Activated CD4-positive, alpha-beta T cell treated with anti-CD3 and anti-CD28 coated beads, Interleukin-10, Interleukin-2, amounts not matched to agents 100 ng/mL and 50 ng/mL, durations not matched to agents 16 hours and 8 hours (primary cell): ENCODE results near the gene CEP78.
"Not testable (repeated sequence)": the region's sequence is repeated elsewhere in the genome, so short reads cannot be mapped to it uniquely, and the experiment has no call there.

ENCODE experiments used
- DNase-seq: peaks from one replicate; pipeline ENCODE4 v3.0.0-alpha.2; 2020

Gene CEP78, protein sequence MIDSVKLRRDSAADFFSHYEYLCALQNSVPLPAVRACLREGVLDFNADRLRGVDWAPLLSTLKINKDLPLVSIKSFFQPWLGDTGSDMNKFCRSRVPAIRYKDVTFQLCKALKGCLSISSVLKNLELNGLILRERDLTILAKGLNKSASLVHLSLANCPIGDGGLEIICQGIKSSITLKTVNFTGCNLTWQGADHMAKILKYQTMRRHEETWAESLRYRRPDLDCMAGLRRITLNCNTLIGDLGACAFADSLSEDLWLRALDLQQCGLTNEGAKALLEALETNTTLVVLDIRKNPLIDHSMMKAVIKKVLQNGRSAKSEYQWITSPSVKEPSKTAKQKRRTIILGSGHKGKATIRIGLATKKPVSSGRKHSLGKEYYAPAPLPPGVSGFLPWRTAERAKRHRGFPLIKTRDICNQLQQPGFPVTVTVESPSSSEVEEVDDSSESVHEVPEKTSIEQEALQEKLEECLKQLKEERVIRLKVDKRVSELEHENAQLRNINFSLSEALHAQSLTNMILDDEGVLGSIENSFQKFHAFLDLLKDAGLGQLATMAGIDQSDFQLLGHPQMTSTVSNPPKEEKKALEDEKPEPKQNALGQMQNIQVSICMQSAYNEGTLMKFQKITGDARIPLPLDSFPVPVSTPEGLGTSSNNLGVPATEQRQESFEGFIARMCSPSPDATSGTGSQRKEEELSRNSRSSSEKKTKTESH

GRCh38 chr9:78235762-78236550 lies at the start of gene CEP78:
CEP78 (plus strand) TSS chr9:78236075; CDS start chr9:78236351, 276 bp downstream.
- DNase-seq = peak; percentile 95

DNA sequence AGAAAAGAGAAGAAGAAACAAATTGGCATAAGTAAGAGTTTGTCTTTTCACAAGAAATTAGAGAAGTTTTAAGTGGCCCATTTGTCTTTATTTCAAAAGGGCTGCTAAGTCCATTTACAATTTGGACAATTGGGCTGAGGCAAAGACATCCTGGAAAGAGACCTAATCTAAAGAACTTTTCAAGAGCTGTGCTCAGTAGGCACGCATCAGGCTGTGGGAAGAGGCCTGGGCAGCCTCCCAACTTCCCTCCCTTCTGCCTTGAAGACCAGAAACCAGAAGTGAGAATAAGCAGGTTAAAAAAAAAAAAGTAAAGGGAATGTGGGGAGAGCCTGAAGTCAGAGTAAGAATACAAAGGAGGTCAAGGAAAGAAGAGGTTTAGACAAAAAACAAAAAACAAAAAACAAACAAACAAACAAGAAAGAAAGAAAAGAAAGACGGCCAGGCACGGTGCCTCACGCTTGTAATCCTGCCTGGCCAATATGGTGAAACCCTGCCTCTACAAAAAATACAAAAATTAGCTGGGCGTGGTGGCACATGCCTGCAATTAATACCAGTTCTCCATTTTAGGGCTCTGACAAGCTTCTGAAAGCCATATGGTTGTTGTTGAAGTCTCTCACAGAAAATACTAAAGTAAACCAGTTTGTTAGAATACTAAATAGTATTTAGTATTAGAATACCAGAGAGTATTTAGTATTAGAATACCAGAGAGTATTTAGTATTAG lies 48.0 kb upstream of the CEP78 start:
- no peak for DNase-seq

DNA sequence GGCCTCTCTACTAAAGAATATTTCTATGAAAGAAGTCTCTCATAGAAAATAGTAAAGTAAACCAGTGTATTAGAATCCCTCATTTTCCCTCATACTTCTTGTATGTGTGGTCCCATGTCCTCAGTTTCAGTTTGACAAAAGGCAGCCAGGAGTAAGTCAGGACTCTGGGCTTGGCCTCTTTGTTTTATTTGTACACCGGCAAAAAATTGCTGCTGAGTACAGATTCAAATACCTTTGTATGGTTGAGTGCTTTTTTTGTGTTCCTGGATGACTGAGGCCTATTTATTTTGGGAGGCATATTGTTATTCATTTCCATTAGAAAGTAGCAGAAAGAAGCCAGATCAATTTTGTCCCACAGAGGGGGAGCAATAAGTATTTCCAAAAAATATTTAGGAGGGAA lies 47.3 kb upstream of the CEP78 start:
- no peak for DNase-seq

GRCh38 chr9:78189001-78189400 lies 46.9 kb upstream of the CEP78 start:
- DNase-seq = no peak

GRCh38 chr9:78189461-78189860 lies 46.4 kb upstream of the CEP78 start:
- no peak for DNase-seq

DNA sequence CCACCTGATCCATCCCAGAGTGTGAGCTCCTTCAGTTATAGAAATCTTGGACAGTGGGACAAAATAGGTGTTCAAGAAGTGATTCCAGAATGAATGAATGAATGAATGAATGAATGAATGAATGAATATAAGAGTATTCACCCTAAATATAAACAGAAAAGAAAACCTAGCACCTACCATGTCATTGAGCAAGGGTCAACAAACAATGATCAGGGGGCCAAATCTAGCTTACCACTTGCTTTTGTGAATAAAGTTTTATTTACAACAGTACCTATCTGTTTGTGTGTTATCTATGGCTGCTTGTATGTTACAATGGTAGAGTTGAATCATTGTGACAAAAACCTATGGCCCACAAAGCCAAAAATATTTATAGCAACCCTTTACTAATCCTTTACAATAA lies 43.9 kb upstream of the CEP78 start:
- no peak for DNase-seq

- no peak for DNase-seq
These were observed 39.6 kb upstream of the CEP78 start for GRCh38 chr9:78196258-78196657.

DNA sequence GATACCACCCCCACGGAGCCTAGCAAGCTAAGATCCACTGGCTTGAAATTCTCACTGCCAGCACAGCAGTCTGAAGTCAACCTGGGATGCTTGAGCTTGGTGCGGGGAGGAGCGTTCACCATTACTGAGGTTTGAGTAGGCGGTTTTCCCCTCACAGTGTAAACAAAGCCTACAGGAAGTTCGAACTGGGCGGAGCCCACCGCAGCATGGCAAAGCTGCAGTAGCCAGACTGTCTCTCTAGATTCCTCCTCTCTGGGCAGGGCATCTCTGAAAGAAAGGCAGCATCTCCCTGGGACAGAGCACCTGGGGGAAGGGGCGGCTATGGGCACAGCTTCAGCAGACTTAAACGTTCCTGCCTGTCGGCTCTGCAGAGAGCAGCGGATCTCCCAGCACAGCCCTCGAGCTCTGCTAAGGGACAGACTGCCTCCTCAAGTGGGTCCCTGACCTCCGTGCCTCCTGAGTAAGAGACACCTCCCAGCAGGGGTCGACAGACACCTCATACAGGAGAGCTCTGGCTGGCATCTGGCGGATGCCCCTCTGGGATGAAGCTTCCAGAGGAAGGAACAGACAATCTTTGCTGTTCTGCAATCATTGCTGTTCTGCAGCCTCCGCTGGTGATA lies 34.6 kb upstream of the CEP78 start:
- DNase-seq = peak; percentile 77

DNA sequence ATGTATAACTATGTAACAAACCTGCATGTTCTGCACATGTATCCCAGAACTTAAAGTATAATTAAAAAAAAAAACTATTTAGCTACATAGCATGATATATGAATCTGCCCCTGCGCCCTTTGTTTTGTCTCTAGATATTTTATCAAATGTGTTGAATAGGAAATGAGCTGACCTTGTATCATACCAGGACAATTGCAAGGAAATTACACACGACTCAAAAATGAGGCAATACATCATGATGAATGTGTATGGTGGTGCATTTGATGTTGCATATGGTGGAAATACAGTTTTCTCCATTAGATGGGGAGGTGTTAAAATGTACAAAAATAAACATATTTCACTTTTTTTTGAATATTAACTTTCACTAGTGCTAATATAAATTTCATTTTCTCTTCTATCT lies 28.6 kb upstream of the CEP78 start:
- DNase-seq = no peak

DNA sequence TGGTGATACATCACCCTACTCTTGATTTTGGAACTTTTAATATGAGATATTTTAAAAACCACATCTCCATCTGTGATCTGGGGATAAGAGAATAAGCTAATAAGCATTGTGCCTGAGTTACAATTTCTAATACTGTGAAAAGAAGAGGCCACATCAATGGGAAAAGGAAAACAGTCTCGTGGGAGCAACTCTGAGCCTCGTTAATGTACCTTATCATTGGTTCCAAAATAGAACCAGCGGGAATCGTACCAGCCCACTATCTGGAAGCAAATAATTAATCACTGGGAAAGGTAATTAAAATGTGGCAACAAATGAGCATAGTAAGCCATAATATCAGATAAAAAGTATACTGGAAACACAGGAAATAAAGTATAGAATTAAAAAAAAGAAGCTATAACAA lies 28.0 kb upstream of the CEP78 start:
- no peak for DNase-seq

DNA sequence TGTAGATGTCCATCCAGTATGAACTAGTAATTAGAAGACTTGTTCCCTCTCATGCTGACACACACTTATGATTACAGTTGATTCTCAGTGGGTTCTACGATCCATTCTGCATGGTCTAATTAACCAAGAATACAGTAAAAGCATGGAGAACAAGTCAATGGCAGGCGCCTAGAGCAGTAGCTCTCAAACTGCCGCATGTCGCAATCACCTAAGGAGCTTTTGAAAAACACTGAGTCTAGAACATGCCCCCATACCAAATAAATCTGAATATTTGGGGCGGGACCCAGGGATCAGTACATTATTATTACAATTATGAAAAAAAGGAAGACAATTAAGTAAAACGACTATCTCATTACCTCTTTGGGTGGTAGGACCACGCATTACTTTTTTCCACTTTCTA lies 26.7 kb upstream of the CEP78 start:
- DNase-seq = no peak

DNA sequence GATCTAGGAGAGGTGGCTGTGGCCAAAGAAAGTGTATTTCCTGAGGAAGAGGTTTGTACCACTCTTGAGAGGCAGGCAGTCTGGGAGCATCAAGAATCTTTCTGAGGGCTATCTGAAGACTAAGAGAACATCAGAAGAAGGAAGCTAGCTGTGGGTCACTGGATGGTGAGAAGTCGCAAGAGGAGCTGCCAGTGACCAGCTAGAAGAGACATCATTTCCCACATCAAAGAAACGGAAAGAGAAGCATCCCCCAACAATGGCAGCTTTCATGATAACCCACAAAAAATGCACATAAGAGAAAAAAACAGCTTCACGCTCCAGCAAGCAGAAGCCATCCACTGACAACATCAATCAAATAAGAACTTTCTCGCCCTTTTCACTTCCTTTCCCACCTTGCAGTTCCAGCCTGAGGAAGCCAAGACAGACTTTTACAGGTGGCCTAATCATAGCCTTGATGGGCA lies 25.0 kb upstream of the CEP78 start:
- DNase-seq = no peak

GRCh38 chr9:78212868-78213267 lies 23.0 kb upstream of the CEP78 start:
- DNase-seq = no peak

GRCh38 chr9:78213712-78214111 lies 22.2 kb upstream of the CEP78 start:
- DNase-seq = peak; percentile 26

DNA sequence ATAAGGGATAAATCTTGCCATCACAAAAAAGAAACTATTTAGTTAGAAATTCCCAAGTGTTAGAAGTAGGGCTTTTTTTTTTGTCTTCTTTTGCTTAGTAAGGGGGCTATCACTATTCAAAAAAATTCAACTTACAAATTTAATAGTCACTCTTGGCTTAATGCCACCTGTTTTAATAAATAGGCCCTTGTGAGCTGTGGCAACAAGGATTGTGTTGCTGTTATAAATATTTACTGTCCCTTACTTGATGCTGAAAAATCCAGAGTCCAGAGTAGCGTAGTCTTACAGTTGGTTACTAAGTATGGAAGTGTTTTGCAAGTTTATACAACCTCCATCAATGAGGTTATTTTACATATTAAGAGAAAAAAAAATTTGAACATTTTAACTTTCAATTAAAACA lies 21.4 kb upstream of the CEP78 start:
- DNase-seq = no peak

DNA sequence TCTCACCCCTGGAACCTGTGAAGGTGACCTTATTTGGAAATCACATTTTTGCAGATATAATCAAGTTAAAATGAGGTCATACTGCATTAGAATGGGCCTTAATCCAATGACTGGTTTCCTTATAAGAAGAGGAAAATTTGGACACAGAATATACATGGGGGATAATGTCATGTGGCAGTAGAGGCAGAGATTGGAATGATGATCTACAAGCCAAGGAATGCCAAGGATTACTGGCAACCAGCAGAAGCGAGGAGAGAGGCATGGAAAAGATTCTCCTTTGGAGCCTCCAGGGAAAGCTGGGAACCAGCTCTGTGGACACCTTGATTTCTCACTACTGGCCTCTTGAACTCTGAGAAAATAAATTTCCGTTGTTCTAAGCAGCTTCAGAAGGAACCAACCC lies 20.2 kb upstream of the CEP78 start:
- DNase-seq = no peak

GRCh38 chr9:78218890-78219289 lies 17.0 kb upstream of the CEP78 start:
- no peak for DNase-seq

GRCh38 chr9:78221425-78221824 lies 14.4 kb upstream of the CEP78 start:
- DNase-seq = no peak

- DNase-seq = not testable (repeated sequence)
These were observed 14.0 kb upstream of the CEP78 start for GRCh38 chr9:78221841-78222240.

DNA sequence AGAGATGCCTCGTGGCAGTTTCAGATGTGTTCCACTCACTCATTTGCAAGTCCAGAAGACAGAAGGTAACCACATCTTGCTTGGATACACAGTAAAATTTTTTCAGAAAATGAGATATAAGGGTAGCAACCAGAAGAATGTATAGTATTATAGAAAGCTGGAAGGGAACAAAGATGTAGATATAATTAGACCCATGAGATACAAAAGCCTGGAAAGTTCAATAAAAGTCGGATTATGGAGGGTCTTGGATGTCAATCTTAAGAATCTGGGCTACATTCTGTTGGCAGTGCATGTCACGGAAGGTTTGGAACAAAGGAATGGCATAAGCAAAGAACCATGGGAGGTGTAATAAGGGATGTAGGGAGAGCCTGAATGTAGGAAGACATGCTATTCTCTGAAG lies 5.1 kb upstream of the CEP78 start:
- DNase-seq = no peak

DNA sequence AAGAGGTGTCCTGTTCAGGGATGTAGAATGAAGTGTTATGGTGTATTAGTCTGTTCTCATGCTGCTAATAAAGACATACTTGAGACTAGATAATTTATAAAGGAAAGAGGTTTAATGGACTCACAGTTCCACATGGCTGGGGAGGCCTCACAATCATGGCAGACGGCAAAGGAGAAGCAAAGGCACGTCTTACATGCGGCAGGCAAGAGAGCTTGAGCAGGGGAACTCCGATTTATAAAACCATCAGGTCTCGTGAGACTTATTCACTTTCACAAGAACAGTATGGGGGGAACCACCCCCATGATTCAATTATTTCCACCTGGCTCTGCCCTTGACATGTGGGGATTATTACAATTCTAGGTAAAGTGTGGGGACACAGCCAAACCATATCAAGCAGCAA lies 3.4 kb upstream of the CEP78 start:
- DNase-seq = not testable (repeated sequence)

DNA sequence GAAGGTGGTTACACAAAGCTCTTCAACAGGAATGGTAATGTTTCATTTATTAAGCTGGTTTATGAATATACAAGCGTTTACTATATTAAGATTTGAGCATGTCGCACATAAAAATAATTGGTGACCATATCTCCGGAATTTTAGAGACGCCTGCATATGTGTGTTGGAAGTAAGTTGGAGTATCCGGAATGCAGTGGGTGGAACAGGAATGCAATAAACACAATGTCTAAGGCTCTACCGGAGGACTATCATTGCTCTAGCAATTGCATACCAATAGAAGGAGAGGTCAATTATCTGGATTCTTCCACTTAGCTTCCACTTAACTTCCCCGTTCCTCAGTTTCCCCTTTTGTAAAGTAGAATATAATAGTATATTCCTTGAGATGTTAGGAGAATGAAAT lies 1.1 kb upstream of the CEP78 start:
- no peak for DNase-seq
